Astrocyte of the hippocampus (primary cell): ENCODE results near the gene JPH3.

ENCODE experiments used
- DNase-seq: peaks from one replicate; pipeline ENCODE4 v3.0.0; 2011; ENCODE audit warnings: low read depth, low spot score

The JPH3 gene

DNA sequence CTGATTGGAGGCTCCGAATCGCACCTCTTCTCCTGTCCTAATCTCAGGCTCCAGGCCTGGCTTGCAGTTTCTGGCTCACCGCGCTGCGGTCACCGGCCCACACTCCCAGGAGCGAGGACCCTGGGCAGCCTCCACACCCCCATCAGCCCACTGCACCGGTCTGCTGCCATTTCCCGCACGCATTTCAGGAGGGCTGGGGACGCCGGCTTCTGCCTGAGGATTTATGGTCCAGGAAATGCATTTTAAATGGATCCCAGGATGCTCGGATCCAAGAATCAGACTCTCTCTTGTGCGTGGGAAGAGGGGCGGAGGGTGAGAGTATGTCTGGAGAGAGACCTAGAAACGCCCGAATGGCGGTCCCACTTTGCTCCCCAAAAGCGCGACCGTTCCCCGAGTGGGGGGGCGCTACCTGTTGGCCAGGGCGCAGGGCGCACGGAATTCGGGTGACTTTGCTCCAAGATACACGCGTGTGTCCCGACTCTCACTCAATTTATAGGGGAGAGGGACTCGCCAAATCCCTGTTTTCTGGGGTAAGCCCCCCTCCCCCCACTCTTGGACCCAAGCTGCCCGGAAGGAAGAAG, 817 bp upstream of the JPH3 start:
- DNase-seq = no peak

DNA sequence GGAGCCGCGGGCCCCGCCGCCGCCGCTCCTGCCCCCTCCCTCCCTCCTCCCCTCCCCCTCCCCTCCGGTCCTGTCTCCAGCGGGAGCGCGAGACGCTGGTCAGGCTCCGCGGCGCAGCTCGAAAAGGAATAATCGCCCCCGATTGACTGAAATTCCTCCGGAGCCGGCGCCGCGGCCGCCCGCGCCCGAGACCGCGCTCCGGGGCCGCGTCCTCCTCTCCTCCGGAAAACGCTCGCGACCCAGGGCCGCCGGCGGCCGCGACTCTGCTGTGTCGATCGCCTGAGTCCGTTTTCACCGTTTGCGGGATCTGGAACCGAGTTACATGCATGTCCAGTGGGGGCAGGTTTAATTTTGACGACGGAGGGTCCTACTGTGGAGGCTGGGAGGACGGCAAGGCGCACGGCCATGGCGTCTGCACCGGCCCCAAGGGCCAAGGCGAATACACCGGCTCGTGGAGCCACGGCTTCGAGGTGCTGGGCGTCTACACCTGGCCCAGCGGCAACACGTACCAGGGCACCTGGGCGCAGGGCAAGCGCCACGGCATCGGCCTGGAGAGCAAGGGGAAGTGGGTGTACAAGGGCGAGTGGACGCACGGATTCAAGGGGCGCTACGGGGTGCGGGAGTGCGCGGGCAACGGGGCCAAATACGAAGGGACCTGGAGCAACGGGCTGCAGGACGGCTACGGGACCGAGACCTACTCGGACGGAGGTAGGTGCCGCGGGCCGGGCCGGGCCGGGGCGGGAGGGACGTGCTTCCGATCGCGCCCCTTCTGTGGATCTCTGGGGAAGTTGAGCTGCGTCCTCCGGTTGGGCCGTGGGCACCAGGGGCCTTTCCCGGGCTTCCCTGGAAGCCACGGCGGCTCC, 744 bp downstream of the JPH3 start:
- peak; percentile 27 for DNase-seq

DNA sequence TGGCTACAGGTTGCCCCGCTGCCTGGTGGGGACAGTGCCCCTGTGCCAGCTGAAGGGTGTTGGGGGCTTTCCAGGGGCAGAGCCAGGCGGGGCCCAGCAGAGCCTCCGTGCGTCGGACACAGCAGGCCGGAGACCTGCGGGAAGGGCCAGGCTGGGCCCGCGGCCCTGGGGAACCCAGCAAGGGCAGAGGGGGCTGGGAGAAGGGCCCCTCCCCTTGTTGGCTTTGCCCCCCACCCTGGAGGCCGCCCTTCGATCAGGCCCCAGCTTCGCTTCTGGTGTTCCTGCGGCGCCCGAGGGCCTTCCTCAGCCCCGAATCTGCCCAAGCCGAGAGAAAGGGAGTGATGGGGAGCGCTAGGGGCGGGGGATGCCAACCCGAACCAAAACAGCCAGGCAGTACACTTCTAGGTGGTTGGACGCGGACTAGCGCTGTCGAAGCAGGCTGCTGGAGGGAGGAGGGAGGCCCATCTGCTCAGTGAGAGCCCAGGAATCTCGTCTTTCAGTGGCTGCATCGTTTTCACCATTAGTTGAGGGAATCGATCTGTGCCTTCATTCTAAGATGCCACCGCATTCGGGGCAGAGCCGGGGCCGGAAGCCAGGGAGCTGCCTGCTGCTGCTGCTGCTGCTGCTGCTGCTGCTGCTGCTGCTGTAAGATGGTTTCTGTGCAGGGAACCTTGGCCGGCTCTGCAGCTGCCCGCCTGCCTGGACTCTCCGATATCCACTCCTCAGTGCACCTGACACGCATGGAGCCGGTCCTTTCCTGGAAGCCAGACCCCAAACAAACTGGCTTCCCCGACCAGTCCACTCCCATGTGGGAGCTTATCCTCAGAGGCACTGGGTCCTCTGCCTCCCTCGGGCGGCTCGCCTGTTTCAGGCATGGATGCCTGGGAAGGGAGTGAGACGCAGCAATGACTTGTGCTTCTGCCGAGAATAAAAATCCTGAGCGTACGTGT, 1.7 kb downstream of the JPH3 start:
- DNase-seq = no peak

DNA sequence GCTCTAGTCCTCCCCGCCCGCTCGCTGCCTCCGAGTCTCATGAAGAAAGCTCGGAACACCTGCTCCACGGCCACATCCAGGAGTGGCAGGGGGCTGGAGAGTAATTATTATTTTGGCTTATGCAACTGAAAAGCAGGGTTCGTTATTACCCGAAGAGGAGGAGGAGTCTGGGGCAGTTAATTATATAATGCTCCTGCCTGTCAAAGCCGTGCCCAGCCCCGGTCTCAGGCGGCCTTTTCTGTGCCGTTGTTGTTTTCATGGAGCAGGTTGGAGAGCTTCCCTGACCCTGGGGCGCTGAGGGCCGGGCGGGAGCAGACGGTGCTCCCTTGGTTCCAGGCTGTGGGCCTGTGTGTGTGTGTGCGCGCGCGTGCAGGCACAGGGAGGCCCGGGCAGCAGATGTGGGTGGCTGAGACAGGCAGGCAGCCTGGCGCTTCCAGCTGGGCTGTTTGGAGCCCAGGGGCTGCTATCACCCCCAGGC, 2.4 kb downstream of the JPH3 start:
- no peak for DNase-seq

DNA sequence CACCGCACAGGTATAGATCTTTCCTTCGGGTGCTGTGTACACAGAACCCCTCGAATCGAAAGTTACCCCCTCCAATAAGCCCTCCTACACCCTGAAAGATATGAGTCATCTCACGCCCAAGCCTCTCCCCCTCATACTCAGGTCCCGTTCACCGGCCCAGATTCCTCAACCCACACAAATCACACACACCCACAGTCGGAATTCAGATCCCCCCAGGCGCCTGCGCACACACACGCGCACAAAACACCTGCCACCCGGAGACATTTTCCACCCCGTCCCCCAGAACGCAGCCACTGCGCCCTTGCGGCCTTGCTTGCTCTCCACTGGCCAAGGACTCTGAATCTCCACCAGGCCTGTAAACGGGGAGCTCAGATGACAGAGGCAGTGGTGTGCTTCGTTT, 4.9 kb downstream of the JPH3 start:
- DNase-seq = no peak

DNA sequence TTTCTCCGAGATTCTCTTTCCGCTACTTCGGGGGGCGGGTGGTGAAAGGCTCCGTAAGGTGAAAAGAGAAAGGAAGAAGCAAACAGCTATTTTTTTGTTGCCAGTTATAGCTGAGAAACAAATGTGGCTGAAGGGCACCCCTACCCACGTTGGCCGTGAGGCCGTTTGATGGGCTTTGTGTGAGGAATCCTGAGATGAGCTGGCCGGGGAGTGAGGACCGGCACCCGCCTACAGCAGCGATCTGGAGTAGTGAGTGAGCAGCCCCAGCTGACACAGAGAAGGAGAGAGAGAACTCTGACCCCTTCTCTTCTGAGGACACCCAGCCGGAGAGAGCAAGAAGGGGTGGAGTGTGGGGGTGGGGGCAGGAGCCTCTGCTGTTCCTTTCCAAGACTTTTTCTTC, 5.6 kb downstream of the JPH3 start:
- DNase-seq = no peak

DNA sequence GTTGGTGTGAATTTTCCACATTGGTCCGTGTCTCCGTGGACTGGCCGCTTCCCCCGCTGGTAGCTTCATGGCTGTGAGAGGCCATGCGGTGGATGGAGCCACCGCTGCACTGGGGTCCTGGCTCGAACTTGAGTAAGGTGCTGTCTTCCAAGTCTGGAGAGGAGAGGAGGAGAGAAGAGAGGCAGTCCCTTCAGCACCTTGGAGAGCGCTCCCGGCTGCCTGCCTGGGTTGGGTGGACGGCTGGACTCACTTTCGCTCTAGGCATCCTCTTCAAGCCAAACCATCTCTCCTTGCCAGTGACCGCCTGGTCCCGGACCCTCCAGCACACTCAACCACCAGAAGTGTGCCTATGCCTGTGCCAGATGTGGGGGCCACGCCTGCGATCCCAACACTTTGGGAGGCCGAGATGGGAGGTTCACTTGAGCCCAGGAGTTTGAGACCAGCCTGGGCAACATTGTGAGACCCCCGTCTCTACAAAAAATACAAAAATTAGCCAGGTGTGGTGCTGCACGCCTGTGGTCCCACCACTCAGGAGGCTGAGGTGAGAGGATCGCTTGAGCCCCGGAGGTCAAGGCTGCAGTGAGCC, 6.2 kb downstream of the JPH3 start:
- peak; percentile 84 for DNase-seq

DNA sequence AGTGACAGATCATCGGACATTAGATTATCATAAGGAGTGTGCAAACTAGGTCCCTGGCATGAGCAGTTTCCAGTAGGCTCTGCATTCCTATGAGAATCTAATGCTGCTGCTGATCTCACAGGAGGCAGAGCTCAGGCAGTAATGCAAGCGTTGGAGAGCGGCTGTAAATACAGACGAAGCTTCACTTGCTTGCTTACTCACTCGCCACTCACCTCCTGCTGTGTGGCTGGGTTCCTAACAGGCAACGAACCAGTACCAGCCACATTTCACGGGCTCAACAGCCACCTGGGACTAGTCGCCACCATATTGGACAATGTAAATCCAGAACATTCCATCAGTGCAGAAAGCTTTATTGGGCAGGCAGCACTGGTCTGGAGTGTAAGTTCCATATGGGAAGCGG, 7.7 kb downstream of the JPH3 start:
- no peak for DNase-seq

DNA sequence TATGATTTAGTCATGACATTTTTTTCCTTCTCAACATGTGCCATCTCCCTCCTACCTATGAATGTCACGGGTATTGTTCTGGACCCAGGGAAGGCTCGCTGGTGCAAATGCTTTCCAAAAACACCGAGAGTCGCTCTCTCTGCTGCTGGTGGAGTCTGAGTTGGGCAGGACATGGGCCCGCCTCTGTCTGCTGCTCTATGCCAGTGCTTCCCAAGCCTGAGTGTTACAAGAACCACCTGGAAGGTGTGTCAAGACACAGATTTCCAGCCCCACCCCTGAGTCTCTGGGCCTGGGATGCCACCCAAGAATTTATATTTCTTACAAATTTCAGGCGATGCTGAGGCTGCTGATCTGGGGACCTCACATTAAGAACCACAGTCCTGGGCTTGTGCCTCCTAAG, 9.1 kb downstream of the JPH3 start:
- DNase-seq = no peak

DNA sequence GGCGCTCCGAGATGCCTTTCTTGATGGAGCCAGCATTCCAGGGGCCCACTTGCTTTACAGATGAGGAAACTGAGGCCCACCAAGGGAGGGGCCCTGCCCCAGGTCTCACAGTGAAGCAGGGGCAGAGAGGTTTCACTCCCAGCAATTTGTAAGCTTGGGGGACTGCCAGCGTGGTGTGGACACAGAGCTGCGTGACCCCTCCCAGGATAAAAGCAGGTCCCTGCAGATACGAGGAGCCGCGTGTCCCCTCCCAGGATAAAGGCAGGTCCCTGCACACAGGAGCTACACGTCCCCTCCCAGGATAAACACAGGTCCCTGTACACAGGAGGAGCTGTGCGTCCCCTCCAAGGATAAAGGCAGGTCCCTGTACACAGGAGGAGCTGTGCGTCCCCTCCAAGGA, 11.7 kb downstream of the JPH3 start:
- no peak for DNase-seq

DNA sequence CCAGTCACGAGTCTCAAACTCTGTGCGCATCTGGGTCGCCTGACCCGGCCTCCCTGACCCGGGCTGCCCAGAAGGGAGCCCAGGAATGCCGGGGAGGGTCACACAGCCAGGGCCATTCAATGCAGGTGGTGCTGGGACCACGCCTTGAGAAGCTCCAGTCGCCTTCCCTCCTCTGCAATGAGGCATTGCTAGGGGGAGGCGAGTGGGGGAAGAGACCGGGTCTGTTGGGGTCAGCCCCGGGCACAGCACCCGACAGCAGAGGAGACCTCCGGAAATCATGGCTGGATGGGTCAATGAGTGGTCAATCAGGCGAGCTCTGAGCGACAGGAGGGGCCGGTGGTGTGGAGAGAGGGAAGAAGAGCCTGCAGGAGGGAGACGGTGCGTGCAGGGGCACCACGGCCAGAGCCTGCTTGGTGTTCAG, 13.3 kb downstream of the JPH3 start:
- DNase-seq = no peak

DNA sequence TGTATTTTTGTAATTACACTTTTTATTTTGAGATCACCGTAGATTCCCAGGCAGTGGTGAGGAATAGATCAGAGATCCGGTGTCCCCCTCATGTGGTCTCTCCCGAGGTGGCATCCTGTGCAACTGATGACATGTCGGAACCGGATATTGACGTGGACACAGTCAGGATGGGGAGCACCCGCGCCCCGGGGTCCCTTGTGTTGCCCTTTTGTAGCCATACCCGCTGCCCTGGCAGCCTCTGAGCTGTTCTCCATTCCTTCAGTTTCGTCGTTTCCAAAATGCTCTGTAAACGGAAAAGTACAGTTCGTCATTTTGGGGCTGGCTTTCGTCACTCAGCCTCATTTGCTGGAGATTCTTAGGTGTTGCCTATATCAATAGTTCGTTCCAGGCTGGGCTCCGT, 14.2 kb downstream of the JPH3 start:
- DNase-seq = no peak

DNA sequence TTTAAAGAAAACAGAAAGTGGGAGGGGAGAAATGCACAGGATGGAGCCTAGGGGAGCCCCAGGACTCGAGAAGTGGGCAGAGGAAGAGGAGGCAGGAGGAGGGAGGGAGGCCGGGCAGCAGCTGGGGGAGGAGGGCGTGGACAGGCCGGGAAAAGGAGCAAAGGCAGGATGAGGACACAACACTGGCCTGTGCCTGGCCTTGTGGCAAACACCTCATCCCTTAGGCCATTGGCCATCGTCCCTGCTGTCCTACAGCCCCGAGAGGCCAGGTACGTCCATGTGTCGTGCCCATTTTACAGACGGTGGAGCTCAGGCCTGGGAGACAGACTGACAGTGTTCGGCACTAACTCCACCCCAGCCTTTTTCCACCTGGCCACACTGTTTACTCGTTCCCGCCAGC, 15.9 kb downstream of the JPH3 start:
- DNase-seq = no peak

DNA sequence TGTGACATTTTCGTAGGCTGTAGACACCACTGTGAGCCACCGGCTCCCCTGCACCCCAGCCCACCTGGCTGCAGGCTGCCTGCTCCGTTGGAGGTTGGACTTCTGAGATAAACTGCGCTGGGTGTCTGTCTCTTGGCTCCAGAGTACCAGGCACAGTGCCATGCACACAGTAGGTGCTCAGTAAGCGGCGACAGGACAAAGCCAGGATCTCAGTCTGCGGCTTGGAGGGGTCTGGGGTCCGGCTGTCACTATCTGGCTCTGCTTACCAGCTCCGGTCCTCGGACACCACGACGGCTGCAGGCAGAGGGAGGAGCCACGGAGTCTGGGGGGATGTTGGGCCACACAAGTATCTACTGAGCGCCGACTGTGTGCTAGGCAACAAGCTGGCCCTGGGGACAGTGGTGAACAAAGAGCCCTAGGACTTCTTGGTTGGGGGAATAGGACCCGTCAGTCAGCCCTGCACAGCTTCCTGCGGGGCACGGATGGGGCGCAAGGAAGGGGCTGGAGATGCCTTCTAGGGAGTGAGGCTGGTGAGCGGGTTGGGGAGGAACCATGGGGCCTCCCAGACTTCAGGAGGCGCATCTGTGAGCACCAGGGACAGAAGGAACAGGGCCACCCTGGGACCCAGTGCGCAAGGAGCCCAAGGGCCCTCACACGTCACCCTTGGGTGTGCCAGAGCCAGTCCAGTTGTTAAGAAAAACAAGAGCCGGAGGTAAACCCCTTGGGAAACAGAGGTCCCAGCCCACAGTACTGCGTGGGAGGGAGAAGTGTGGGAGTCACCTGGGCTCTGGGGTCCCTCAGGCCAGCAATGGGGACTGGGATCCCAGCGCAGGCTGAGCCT, 17.3 kb downstream of the JPH3 start:
- DNase-seq = no peak

DNA sequence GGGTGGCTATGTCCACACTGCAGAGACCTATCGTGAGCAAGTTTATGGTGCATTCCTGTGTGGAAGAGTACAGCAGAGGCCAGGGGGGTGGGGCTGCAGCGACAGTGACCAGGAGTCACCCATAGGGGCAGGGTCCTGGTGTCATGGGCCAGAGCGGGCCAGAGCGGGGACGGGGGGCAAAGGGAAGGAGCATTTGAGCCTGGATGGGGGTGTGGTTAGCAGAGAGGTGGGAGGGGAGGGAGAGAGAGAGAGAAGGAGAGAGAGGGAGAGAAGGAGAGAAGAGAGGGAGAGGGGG, 17.8 kb downstream of the JPH3 start:
- no peak for DNase-seq

DNA sequence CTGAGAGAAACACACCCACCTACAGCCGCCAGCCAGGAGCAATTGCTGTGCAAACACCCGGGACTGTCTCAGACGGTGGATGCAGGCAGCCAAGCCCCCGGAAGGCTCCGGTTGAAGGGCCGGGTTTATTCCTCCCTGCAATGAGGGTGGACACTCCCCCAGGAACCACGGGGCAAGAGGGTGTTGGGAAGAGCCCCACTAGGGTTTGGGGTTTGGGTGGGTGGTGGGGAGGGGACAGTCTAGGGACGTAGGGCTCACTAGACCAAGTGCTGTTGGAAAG, 19.2 kb downstream of the JPH3 start:
- no peak for DNase-seq

DNA sequence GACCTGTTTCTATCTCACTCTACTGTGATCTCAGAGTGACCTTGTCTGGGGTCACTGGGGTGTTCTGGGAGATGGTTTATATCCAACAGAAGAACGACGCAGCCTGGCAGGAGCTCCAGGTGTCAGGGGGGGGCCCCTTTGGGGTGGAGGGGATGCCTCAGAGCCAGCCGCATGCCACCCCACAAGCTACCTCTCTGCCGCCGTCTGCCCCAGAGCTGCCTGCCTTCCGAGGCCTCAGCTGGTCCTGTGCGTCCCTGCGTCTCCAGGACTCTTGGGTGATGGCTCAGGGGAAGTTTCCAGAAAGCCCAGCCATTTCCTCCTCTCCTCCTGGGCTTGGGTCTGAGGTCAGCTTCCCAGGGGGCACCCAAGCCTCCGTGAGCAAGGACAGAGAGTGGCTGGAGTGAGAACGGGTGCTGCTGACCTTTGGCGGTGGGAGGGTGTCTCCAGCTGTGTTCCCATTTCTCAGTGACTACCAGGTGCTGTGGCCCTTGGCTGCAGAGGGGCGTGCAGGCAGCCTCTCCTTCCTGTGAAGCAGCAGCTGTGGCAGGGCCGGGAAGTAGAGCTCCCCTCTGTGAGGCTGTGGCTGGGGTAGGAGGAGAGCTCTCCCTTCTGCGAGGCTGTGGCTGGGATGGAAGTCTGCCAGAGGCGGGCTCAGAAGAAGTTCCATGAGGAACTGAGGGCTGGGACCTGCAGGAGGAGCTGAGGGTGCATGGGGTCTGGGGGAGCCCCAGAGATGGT, 19.8 kb downstream of the JPH3 start:
- DNase-seq = no peak

DNA sequence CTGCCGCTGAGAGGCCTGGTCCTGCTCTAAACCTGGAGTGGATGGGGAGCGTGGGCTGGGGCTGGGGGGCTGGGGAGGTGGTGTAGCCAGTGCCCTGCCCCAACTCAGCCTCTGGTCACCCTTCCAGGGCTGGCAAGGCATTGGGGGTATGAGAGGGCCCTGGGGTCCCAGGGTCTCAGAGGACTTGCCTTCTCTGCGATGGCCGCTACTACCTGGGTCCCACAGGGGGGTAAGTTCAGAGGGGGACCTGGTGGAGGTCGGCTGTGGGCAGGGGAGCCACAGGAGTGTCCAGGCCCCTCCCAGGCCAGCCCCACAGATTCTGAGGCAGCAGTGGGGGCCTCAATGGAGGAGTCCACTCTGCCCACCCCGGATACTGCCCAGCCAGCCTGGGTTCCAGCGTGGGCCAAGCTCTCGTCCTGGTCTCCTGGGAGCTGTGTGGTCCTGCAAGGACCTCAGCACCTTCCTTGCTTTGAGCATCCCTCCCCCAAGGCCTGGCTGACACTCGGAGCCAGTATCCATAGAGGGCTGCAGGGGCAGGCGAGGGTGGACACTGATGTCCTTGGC, 20.5 kb downstream of the JPH3 start:
- no peak for DNase-seq

DNA sequence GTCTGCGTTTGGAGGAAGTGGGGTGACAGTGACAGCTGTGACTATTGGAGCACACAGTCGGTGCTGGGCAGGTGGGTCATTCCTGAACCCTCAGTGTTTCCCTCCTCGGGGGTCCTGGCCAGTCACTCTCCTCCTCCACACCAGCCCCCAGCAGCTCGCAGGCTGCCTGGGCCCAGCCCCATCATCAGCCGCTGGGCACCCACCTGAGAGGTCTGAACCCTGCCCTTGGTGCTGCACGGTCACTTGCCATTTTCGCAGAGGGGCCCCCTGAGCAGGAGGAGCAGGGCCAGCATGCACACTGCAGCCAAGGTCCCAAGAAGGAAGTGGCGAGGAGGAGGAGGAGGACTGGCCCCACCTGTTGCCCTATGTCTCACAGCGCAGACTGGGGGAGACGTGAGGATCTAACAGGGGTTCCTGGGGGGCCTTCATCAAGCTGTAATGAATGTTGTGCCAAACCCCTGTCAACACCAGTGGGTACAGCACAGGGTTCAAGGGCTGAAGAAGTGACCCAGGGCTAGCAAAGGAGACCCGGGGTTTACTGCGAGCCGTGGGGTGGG, 23.0 kb downstream of the JPH3 start:
- no peak for DNase-seq

DNA sequence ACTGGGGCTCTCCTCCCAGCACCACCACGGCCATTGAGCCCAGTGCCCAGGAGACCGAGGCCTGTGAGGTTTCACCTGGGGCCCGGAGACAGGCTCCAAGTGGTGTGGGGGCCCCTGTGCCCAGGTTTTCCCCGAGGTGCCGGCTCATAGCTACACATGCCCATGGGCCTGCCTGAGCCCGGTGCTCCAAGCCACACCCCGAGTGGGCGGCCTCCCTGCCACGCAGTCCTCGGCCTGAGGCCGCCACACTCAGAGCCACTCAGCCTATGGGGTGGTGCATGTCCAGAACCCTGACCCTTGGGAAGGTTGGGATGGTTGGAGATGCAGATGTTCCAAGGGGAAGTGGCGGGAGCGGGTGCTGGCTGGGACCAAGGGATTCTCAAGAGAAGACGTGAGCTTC, 24.1 kb downstream of the JPH3 start:
- DNase-seq = no peak
